Uterus (tissue), 2 donors: Measurements from ENCODE around the gene EXOC4.

Experiments used
- POLR2A ChIP-seq, 2 donors: fragments of 450-650 bp; IDR thresholded peaks; one replicate each; pipeline ENCODE4 v1.6.1; 2016; ENCODE audit warnings: antibody characterized with exemption in 2 of 2, mild to moderate bottlenecking in 1 of 2, moderate library complexity in 1 of 2
- TF ChIP-seq, protein P1 (sequence below), 4 experiments: fragments of 200-600 bp in 2 of 4; fragments of 450-650 bp in 2 of 4; sonication (generic) in 2 of 4; IDR thresholded peaks; one replicate each; pipeline ENCODE4 v1.5.1; 2016 to 2019; ENCODE audit warnings: antibody characterized with exemption in 4 of 4, mild to moderate bottlenecking in 2 of 4, moderate library complexity in 1 of 4

GRCh38 chr7:133522501-133522900 lies 269.6 kb downstream of the EXOC4 start:
- TF ChIP-seq POLR2A (IDR thresholded peaks at IDR 0.05) = no peak
- TF ChIP-seq, protein P1, sequence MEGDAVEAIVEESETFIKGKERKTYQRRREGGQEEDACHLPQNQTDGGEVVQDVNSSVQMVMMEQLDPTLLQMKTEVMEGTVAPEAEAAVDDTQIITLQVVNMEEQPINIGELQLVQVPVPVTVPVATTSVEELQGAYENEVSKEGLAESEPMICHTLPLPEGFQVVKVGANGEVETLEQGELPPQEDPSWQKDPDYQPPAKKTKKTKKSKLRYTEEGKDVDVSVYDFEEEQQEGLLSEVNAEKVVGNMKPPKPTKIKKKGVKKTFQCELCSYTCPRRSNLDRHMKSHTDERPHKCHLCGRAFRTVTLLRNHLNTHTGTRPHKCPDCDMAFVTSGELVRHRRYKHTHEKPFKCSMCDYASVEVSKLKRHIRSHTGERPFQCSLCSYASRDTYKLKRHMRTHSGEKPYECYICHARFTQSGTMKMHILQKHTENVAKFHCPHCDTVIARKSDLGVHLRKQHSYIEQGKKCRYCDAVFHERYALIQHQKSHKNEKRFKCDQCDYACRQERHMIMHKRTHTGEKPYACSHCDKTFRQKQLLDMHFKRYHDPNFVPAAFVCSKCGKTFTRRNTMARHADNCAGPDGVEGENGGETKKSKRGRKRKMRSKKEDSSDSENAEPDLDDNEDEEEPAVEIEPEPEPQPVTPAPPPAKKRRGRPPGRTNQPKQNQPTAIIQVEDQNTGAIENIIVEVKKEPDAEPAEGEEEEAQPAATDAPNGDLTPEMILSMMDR (IDR thresholded peaks at IDR 0.05) = no peak
